ENCODE results near the gene PXDN. TPM values are rescaled to one million over a fixed set of nuclear protein-coding genes. Genes with fewer than 3 reads are reported as not detected.

PXDN gene
- total and polyA plus RNA-seq, 2 donors (not counting 1 experiment from before 2014, with no cell fraction given): 0.21 to 1.4 TPM

DNA sequence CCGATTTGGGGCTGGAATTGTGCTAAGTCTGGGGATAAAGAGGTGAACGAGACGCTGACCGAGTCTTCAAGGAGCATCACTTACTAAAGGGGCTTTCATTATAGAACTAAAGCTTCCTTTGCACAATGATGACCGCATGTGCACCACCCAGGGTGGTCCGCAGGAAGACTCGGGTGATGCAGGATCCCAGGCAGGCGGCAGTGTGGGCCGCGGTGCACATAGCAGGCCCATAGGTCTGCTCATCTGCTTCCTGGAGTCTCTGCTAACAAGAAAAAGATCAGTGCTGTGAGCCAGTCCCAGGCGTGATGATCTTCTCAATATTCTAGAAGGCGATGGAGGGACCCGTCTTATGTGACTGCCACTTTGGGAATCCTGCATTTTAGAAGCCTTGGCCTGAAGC lies 122.8 kb downstream of the PXDN start:
- peaks cover 0 to 18% (median 1%) of the 10 kb centered on the region in 3 donors for H3K9me3 ChIP-seq (ENCODE audit: control extremely low read depth in 1 of 3, control insufficient read depth in 2 of 3, insufficient read depth in 1 of 3, low read length in 2 of 3)
- ATAC-seq (ENCODE audit: low read depth): no peak
- intact Hi-C loops (cut with micrococcal nuclease): no loop called here
- WGBS (ENCODE audit: insufficient coverage): 97% methylated on average over 13 of the region's 13 CpGs
- H4K20me1 ChIP-seq (ENCODE audit: control insufficient read depth, insufficient read depth, low read length, poor library complexity, severe bottlenecking): no peaks in the 10 kb centered on the region
- no peaks in the 10 kb centered on the region for H3K79me2 ChIP-seq (ENCODE audit: control insufficient read depth, insufficient read depth, low read length)
- TF ChIP-seq EZH2 (IDR thresholded peaks at IDR 0.05; ENCODE audit: borderline replicate concordance, insufficient read depth, low read depth, low read length, poor library complexity, severe bottlenecking): no peak
- TF ChIP-seq, protein P1, sequence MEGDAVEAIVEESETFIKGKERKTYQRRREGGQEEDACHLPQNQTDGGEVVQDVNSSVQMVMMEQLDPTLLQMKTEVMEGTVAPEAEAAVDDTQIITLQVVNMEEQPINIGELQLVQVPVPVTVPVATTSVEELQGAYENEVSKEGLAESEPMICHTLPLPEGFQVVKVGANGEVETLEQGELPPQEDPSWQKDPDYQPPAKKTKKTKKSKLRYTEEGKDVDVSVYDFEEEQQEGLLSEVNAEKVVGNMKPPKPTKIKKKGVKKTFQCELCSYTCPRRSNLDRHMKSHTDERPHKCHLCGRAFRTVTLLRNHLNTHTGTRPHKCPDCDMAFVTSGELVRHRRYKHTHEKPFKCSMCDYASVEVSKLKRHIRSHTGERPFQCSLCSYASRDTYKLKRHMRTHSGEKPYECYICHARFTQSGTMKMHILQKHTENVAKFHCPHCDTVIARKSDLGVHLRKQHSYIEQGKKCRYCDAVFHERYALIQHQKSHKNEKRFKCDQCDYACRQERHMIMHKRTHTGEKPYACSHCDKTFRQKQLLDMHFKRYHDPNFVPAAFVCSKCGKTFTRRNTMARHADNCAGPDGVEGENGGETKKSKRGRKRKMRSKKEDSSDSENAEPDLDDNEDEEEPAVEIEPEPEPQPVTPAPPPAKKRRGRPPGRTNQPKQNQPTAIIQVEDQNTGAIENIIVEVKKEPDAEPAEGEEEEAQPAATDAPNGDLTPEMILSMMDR (IDR thresholded peaks at IDR 0.05): no peak
- CTCF ChIA-PET: no interaction called here
- Mint-ChIP-seq H3K9me3 (ENCODE audit: insufficient read depth) (no peaks in the 10 kb centered on the region), H3K27me3 (no peaks in the 10 kb centered on the region), H3K27ac (no peak overlapping the region), H3K4me1 (peaks cover 8% of the 10 kb centered on the region), H3K4me3 (no peak overlapping the region)
- no peak for DNase-seq
- H2AFZ ChIP-seq (ENCODE audit: insufficient read depth, low read depth, low read length, poor library complexity, severe bottlenecking): no peak overlapping the region
- H3K36me3 ChIP-seq (replicated peaks in 1 of 2; ENCODE audit: control extremely low read depth in 1 of 2, control insufficient read depth in 1 of 2, extremely low read depth in 1 of 2, insufficient read depth in 2 of 2, low read length in 1 of 2): no peaks in the 10 kb centered on the region
- no peak overlapping the region for H3K27ac ChIP-seq (ENCODE audit: low read length in 2 of 2)
- no peak overlapping the region for H3K9ac ChIP-seq (ENCODE audit: low read length)
- H3K4me1 ChIP-seq (ENCODE audit: control insufficient read depth in 2 of 2, insufficient read depth in 2 of 2, low read length in 2 of 2): peaks cover 10 to 12% of the 10 kb centered on the region in 2 donors
- POLR2A ChIA-PET: no interaction called here
- H3K27me3 ChIP-seq (replicated peaks in 1 of 4; ENCODE audit: control extremely low read depth in 1 of 4, control insufficient read depth in 3 of 4, insufficient read depth in 4 of 4, low read length in 3 of 4): no peaks in the 10 kb centered on the region
- no peak overlapping the region for H3K4me2 ChIP-seq (replicated peaks; ENCODE audit: low read depth, low read length, poor library complexity, severe bottlenecking)
- no peak overlapping the region for H3K4me3 ChIP-seq (ENCODE audit: control extremely low read depth in 1 of 5, extremely low read depth in 1 of 5, insufficient read depth in 1 of 5, low read depth in 2 of 5, low read length in 4 of 5)

DNA sequence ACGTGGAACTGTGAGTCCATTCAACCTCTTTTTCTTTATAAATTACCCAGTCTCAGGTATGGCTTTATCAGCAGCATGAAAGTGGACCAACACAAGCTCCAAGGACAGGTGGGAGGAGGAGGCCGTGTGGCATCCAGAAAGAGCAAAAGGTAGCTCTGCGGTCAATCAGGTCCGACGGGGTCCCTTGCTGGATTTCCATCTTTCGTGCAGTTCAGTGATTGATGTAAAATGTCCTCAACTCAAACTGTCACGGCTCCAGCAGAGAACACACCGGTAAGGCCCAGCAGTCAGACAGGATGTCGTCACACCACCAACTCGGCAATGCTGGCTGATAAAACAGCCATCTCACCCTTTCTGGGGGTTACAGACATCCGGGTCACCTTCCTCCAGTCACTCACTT lies 123.3 kb downstream of the PXDN start:
- POLR2A ChIA-PET: no interaction called here

More for the DNA sequence above, 123.3 kb downstream of the PXDN start:
- DNase-seq (no peak), ATAC-seq (ENCODE audit: low read depth) (no peak)
- Histone ChIP-seq H3K9ac (ENCODE audit: low read length) (no peak overlapping the region), H3K79me2 (ENCODE audit: control insufficient read depth, insufficient read depth, low read length) (no peaks in the 10 kb centered on the region), H3K27ac (ENCODE audit: low read length in 2 of 2) (no peak overlapping the region), H3K4me3 (ENCODE audit: control extremely low read depth in 1 of 5, extremely low read depth in 1 of 5, insufficient read depth in 1 of 5, low read depth in 2 of 5, low read length in 4 of 5) (no peak overlapping the region), H4K20me1 (ENCODE audit: control insufficient read depth, insufficient read depth, low read length, poor library complexity, severe bottlenecking) (no peaks in the 10 kb centered on the region), H3K9me3 (ENCODE audit: control extremely low read depth in 1 of 3, control insufficient read depth in 2 of 3, insufficient read depth in 1 of 3, low read length in 2 of 3) (peaks cover 0 to 18% (median 1%) of the 10 kb centered on the region in 3 donors), H3K36me3 (replicated peaks in 1 of 2; ENCODE audit: control extremely low read depth in 1 of 2, control insufficient read depth in 1 of 2, extremely low read depth in 1 of 2, insufficient read depth in 2 of 2, low read length in 1 of 2) (no peaks in the 10 kb centered on the region), H3K4me1 (ENCODE audit: control insufficient read depth in 2 of 2, insufficient read depth in 2 of 2, low read length in 2 of 2) (peaks cover 10 to 12% of the 10 kb centered on the region in 2 donors), H2AFZ (ENCODE audit: insufficient read depth, low read depth, low read length, poor library complexity, severe bottlenecking) (no peak overlapping the region), H3K4me2 (replicated peaks; ENCODE audit: low read depth, low read length, poor library complexity, severe bottlenecking) (no peak overlapping the region), H3K27me3 (replicated peaks in 1 of 4; ENCODE audit: control extremely low read depth in 1 of 4, control insufficient read depth in 3 of 4, insufficient read depth in 4 of 4, low read length in 3 of 4) (no peaks in the 10 kb centered on the region)
- Mint-ChIP-seq H3K27ac (no peak overlapping the region), H3K9me3 (ENCODE audit: insufficient read depth) (no peaks in the 10 kb centered on the region), H3K27me3 (no peaks in the 10 kb centered on the region), H3K4me3 (no peak overlapping the region), H3K4me1 (peaks cover 12% of the 10 kb centered on the region)
- WGBS (ENCODE audit: insufficient coverage): 94% methylated on average over 10 of the region's 11 CpGs
- intact Hi-C loops (cut with micrococcal nuclease): no loop called here
- CTCF ChIA-PET: no interaction called here
- TF ChIP-seq, protein P1 (IDR thresholded peaks at IDR 0.05): no peak
- TF ChIP-seq EZH2 (IDR thresholded peaks at IDR 0.05; ENCODE audit: borderline replicate concordance, insufficient read depth, low read depth, low read length, poor library complexity, severe bottlenecking): no peak
